Measurements from ENCODE around the gene VWCE.

The VWCE gene

DNA sequence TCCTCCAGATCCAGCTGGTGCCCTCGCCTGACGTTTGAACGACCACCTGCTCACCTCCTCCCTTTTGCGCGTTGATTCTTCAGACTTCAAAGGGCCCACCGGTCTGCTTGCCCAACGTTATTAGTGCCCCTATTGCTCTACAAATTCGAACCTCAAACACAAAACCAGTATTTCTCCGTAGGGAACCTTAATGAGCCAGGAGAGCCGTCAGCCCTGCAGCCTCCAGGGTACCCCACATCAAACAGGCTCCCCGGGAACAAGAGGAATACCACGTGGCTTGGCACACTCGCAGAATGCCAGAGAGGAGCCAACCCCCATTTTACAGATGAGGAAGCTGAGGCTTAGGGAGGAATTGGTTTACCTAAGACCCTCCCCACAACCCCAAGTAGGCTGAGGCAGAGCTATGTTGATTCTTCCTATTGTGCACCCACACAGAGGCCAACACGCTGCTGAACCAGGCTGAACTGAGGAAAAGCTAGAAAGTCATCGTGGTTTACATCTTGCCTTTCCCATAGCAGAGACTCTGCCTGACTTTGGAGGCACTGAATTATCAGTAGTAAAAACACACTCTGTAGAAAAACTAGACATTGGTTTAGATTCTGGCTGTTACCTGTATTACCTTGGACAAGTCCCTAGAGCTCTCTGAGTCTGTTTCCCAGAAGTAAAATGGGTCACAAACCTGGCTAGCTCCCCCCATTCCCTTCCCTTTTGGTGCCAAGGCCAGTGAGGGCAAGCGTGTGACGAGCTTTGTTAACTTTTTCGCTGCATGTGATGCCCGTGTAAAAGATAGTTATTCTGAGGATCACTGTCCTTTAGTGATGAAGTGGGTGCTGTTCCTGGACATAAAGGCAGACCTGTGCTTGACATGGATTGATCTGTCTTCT is 38.7 kb upstream of the VWCE start:
- TF ChIP-seq GATA2 (IDR thresholded peaks at IDR 0.05; ENCODE audit: low read depth, low read length): no peak
- no peak for TF ChIP-seq GATA3 (IDR thresholded peaks at IDR 0.05; ENCODE audit: low read depth, low read length)

DNA sequence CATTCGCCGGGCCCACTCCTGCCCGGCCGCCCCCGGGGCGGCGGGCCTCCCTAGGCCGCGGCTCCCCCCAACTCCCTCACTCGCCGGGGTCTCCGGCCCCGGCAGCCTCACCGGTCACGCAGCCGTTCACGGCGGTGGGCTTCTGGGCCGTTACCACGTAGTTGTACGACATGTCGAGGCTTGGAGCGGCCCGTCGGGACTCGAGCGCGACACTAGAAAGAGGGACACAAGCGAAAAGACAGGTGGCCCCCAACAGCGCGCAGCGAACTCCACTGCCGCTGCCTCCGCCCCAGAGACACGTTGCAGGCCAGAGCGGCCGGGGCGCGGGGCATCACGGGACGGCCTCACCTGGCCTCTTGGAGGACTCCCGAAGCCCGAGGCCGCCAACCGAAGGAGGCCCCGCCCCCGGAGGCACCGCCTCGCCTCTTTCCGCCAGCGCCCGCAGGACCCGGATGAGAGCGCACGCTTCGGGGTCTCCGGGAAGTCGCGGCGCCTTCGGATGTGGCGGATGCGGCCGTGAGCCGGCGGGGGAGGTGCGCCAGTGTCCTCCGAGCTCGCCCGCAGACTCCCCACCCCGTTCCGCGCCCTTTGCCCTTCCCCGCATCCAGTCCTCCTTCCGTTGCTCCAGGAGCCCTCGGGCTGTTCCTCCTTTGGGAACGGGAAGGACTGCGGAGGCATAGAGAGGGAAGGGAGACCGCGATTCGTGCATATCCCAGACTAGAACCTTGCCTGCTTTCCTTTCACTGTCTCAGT is 37.9 kb upstream of the VWCE start, which contains the start of the genes DDB1 and TKFC:
Gene DDB1, minus strand, starts transcription at position 309 of the 753 bp plus-strand sequence. Its CDS starts 137 bp downstream, at position 172.
Gene TKFC, plus strand, starts transcription at position 432 of the 753 bp plus-strand sequence. CDS start 1,501 bp downstream, outside the sequence.
- TF ChIP-seq GATA3 (IDR thresholded peaks at IDR 0.05; ENCODE audit: low read depth, low read length): no peak
- TF ChIP-seq GATA2 (IDR thresholded peaks at IDR 0.05; ENCODE audit: low read depth, low read length): no peak

- TF ChIP-seq GATA2 (IDR thresholded peaks at IDR 0.05; ENCODE audit: low read depth, low read length) (no peak), GATA3 (IDR thresholded peaks at IDR 0.05; ENCODE audit: low read depth, low read length) (no peak)
Measured at GRCh38 chr11:61332281-61332796, 37.2 kb upstream of the VWCE start.

GRCh38 chr11:61331651-61332050 is 36.5 kb upstream of the VWCE start:
- TF ChIP-seq GATA2 (IDR thresholded peaks at IDR 0.05; ENCODE audit: low read depth, low read length) (no peak), GATA3 (IDR thresholded peaks at IDR 0.05; ENCODE audit: low read depth, low read length) (no peak)

GRCh38 chr11:61329871-61330270 is 34.8 kb upstream of the VWCE start:
- TF ChIP-seq GATA3 (IDR thresholded peaks at IDR 0.05; ENCODE audit: low read depth, low read length) (no peak), GATA2 (IDR thresholded peaks at IDR 0.05; ENCODE audit: low read depth, low read length) (no peak)

GRCh38 chr11:61328351-61328750 is 33.2 kb upstream of the VWCE start:
- TF ChIP-seq GATA2 (IDR thresholded peaks at IDR 0.05; ENCODE audit: low read depth, low read length) (no peak), GATA3 (IDR thresholded peaks at IDR 0.05; ENCODE audit: low read depth, low read length) (no peak)

DNA sequence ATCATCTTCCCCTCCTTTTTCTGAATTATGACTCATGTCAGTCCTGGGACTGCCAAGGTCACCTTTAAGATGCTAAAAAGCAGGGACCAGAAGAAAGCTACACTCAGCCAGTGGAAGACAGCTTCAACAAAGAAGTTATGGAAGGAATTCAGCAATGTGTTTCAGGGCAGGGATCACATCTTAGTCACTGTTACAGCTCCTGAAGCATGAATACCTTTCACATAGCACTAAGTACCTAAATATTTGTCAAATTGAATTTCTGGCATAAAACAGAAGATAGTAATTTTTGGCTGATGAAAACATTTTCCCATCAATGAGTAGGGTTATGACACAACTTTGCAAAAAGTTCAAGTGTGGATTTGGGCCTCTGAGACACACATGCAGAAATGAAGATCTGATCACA is 32.6 kb upstream of the VWCE start:
- TF ChIP-seq GATA3 (IDR thresholded peaks at IDR 0.05; ENCODE audit: low read depth, low read length) (no peak), GATA2 (IDR thresholded peaks at IDR 0.05; ENCODE audit: low read depth, low read length) (no peak)

DNA sequence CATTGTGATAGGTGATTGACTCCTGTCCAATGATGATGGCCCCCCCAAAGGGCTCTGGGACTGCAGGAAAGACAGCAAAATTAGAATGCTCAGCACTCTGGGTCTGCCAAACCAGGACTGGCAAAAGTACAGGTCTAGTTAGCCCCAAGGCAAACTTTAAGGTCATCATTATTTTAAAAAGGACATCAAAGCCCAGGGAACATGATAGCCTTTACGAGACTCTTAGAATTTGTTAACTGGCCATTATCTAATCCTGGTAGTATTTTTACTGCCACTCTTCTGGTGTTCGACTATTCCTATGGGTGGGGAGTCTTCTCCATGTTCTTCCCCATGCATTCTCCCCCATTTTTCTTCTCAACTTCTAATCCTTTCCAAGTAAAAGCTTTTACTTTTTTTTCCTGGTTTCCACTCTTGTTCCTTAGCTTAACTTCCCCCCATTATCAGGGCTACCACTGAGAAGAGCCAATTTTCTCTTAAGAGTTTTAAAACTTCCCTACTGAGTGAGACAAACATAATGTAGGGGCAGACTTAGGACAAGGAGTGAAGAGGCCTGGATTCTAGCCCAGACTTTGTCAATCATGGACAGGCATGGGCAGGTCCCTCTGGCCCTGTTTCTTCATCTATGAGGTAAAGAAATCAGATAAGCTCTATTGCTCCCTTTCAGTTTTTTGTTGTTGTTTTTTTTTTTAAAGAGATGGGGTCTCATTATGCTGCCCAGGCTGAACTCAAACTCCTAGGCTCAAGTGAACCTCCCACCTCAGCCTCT is 30.7 kb upstream of the VWCE start:
- TF ChIP-seq GATA3 (IDR thresholded peaks at IDR 0.05; ENCODE audit: low read depth, low read length) (no peak), GATA2 (IDR thresholded peaks at IDR 0.05; ENCODE audit: low read depth, low read length) (no peak)

DNA sequence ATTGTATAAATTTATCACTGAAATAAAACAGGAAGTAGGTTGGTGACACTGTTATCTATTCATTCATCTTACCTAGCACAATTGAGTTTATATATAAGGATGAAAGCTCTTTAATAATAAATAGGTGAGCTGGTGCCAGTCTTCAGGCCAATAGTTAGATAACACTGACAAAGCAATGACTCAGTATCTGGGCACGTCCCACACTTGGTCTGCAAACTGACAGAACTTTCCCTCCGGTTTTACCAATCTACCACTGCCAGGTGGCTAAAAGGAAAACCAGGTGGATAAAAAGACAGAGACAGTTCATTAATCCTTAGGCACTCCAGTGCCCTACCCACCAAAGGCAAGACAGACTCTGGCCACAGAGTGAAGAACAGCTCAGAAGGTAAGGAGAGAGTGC is 20.1 kb upstream of the VWCE start:
- TF ChIP-seq GATA2 (IDR thresholded peaks at IDR 0.05; ENCODE audit: low read depth, low read length) (no peak), GATA3 (IDR thresholded peaks at IDR 0.05; ENCODE audit: low read depth, low read length) (no peak)

GRCh38 chr11:61310749-61311148 is 15.6 kb upstream of the VWCE start:
- TF ChIP-seq GATA2 (IDR thresholded peaks at IDR 0.05; ENCODE audit: low read depth, low read length) (no peak), GATA3 (IDR thresholded peaks at IDR 0.05; ENCODE audit: low read depth, low read length) (no peak)

DNA sequence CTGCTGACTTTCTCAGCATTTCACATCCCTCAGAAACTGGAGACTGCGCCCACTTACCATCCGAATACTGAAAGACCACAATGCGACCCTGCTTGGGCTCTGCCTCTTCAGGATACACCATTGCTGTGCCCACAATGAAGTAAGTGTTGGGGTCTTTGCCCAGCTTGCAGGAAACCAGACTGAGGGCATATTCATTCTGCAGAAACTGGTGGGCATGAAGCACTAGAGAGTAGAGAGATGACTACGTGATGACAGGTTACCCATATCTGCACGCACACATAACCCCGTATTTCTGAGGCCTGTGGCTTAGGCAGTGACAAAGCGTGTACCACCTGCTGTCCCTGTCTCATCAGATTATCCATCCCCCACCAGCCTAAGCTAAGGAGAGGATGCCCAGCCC is 14.6 kb upstream of the VWCE start:
- TF ChIP-seq GATA3 (IDR thresholded peaks at IDR 0.05; ENCODE audit: low read depth, low read length) (no peak), GATA2 (IDR thresholded peaks at IDR 0.05; ENCODE audit: low read depth, low read length) (no peak)

GRCh38 chr11:61309141-61309540 is 14.0 kb upstream of the VWCE start:
- TF ChIP-seq GATA2 (IDR thresholded peaks at IDR 0.05; ENCODE audit: low read depth, low read length) (no peak), GATA3 (IDR thresholded peaks at IDR 0.05; ENCODE audit: low read depth, low read length) (no peak)

DNA sequence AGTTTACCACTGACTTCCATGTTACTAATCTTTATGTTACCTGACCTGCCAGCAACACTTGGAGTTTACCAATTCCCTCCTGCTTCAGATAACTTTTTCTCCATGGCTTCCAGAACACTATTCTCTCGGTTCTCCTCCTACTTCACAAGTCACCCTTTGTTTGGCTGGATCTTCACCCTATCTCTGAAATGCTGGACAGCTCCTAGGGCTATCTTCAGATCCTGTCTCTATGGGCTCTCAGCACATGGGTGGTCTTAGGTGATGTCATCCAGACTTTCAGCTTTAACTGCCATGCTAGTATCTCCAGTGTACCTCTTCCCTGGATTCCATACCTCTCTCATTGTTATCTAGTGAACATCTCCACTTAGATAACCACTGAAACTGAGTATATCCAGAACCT is 12.2 kb upstream of the VWCE start:
- no peak for TF ChIP-seq GATA2 (IDR thresholded peaks at IDR 0.05; ENCODE audit: low read depth, low read length)
- TF ChIP-seq GATA3 (IDR thresholded peaks at IDR 0.05; ENCODE audit: low read depth, low read length): no peak

DNA sequence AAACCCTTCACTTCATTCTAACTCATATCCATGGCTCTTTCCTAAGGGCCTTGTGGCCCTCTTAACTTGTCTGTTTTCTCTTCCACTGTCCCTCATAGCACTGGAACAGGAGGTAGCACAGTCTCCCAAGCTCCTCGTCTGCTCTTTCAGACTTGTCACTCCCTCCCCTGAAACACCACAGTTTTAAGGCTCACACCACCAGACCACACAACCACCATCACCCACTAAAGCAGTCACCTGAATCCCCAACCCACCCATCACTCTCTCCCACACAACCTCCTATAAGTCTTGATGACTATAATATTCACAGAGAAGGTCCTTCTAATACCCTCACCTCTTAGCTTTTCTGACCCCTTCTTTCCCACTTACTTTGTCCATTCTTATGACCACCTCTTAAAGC is 11.1 kb upstream of the VWCE start:
- no peak for TF ChIP-seq GATA3 (IDR thresholded peaks at IDR 0.05; ENCODE audit: low read depth, low read length)
- no peak for TF ChIP-seq GATA2 (IDR thresholded peaks at IDR 0.05; ENCODE audit: low read depth, low read length)

Data from SH-SY5Y (cell line).